PC-3 (cell line): Measurements from ENCODE around the gene TNFRSF1B.

ENCODE experiments used
- EZH2 ChIP-seq: fragments of 300-600 bp; sonication (generic); IDR thresholded peaks from one replicate; pipeline ENCODE4 v1.6.1; 2017; ENCODE audit warnings: antibody characterized with exemption, mild to moderate bottlenecking, low read length; ENCODE audit not compliant: unreplicated experiment
- EZH2phosphoT487 ChIP-seq: fragments of 300-600 bp; sonication (generic); IDR thresholded peaks from 2 replicates; pipeline ENCODE4 v1.6.1; 2018; ENCODE audit warnings: mild to moderate bottlenecking, antibody characterized with exemption, low read length, borderline replicate concordance
- TF ChIP-seq, protein P1 (sequence below): fragments of 300-600 bp; sonication (generic); conservative IDR thresholded peaks from 2 replicates; pipeline ENCODE4 v1.5.1; 2017; ENCODE audit warnings: antibody characterized with exemption, low read depth, mild to moderate bottlenecking, low read length

GRCh38 chr1:12180903-12181302, 14.1 kb downstream of the TNFRSF1B start:
- TF ChIP-seq, protein P1, sequence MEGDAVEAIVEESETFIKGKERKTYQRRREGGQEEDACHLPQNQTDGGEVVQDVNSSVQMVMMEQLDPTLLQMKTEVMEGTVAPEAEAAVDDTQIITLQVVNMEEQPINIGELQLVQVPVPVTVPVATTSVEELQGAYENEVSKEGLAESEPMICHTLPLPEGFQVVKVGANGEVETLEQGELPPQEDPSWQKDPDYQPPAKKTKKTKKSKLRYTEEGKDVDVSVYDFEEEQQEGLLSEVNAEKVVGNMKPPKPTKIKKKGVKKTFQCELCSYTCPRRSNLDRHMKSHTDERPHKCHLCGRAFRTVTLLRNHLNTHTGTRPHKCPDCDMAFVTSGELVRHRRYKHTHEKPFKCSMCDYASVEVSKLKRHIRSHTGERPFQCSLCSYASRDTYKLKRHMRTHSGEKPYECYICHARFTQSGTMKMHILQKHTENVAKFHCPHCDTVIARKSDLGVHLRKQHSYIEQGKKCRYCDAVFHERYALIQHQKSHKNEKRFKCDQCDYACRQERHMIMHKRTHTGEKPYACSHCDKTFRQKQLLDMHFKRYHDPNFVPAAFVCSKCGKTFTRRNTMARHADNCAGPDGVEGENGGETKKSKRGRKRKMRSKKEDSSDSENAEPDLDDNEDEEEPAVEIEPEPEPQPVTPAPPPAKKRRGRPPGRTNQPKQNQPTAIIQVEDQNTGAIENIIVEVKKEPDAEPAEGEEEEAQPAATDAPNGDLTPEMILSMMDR: no peak
- TF ChIP-seq EZH2: no peak
- no peak for TF ChIP-seq EZH2phosphoT487
